Fibroblast of villous mesenchyme (primary cell): ENCODE data around the gene HLA-DMA. TPM values are rescaled to one million over a fixed set of nuclear protein-coding genes. Genes with fewer than 3 reads are reported as not detected.

ENCODE experiments used
- DNase-seq: peaks from one replicate; pipeline ENCODE4 v3.0.0-alpha.2; 2010; ENCODE audit warnings: low read depth
- H3K4me3 ChIP-seq: 2 replicates; pipeline ENCODE4 v1.5.1; 2011; ENCODE audit warnings: low read depth, mild to moderate bottlenecking, low read length
- total RNA-seq: library from RNA; depleted of rRNA; stranded (reverse); fragments of >200 nt; gene quantifications from 2 replicates; pipeline ENCODE4 v1.2.3, GENCODE V29; 2012
- TF ChIP-seq, protein P1 (sequence below): IDR thresholded peaks from 2 replicates; pipeline ENCODE4 v1.5.1; 2012; ENCODE audit warnings: low read depth, mild to moderate bottlenecking, low read length; ENCODE audit not compliant: insufficient read depth

The HLA-DMA gene
- total RNA-seq, 1 donor, result 3.5 TPM

DNA sequence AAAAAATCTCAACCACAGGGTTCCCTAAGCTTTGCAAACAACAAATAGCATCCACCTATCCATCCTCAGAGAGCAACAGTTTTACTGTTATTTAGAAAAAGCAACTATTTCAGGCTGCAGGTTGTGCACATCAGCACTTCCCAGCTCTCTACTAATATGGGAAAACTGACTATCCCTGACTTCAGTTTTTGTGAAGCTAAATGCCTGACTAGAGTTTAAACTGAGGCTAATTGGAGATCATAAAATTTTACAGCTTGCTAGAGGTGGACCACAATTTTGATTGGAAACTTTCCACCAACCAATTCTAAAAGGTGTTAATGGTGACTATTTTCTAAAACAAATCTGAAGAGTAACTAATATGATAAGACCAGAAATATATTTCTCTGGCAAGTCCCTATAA is 48.9 kb downstream of the HLA-DMA start:
- no peak for DNase-seq
- TF ChIP-seq, protein P1, sequence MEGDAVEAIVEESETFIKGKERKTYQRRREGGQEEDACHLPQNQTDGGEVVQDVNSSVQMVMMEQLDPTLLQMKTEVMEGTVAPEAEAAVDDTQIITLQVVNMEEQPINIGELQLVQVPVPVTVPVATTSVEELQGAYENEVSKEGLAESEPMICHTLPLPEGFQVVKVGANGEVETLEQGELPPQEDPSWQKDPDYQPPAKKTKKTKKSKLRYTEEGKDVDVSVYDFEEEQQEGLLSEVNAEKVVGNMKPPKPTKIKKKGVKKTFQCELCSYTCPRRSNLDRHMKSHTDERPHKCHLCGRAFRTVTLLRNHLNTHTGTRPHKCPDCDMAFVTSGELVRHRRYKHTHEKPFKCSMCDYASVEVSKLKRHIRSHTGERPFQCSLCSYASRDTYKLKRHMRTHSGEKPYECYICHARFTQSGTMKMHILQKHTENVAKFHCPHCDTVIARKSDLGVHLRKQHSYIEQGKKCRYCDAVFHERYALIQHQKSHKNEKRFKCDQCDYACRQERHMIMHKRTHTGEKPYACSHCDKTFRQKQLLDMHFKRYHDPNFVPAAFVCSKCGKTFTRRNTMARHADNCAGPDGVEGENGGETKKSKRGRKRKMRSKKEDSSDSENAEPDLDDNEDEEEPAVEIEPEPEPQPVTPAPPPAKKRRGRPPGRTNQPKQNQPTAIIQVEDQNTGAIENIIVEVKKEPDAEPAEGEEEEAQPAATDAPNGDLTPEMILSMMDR, result no peak
- no peak overlapping the region for H3K4me3 ChIP-seq

Other genes with a start within 250 kb of the HLA-DMA start
- gene HLA-DQA2, start 211.7 kb downstream of the HLA-DMA start, total RNA-seq, result not detected in 2 replicates
- not detected in 2 replicates for gene HLA-DQB2, start 189.6 kb downstream of the HLA-DMA start, total RNA-seq
- 0.32 and 0.43 TPM in 2 replicates for gene HLA-DOB, start 136.1 kb downstream of the HLA-DMA start, total RNA-seq
- 20.6 and 33.7 TPM in 2 replicates for gene TAP2, start 114.4 kb downstream of the HLA-DMA start, total RNA-seq
- gene PSMB8, start 109.0 kb downstream of the HLA-DMA start, total RNA-seq, result 72.5 and 78.2 TPM in 2 replicates
- gene TAP1, start 99.4 kb downstream of the HLA-DMA start, total RNA-seq, result 70.5 and 122 TPM in 2 replicates
- 34.8 and 59.6 TPM in 2 replicates for gene PSMB9, start 98.9 kb downstream of the HLA-DMA start, total RNA-seq
- 1.7 TPM in 1 of 2 replicates, not detected in the other for gene HLA-DMB, start 12.1 kb downstream of the HLA-DMA start, total RNA-seq
- 126 and 146 TPM in 2 replicates for gene BRD2, start 15.5 kb upstream of the HLA-DMA start, total RNA-seq
- not detected in 2 replicates for gene HLA-DOA, start 56.5 kb upstream of the HLA-DMA start, total RNA-seq
- 0.43 and 0.97 TPM in 2 replicates for gene HLA-DPA1, start 120.6 kb upstream of the HLA-DMA start, total RNA-seq
- 5.5 and 9.1 TPM in 2 replicates for gene HLA-DPB1, start 122.9 kb upstream of the HLA-DMA start, total RNA-seq
- under 0.01 and 0.32 TPM in 2 replicates for gene COL11A2, start 239.4 kb upstream of the HLA-DMA start, total RNA-seq
- 16.8 and 22.5 TPM in 2 replicates for gene RXRB, start 247.6 kb upstream of the HLA-DMA start, total RNA-seq
- 142 and 143 TPM in 2 replicates for gene SLC39A7, start 247.8 kb upstream of the HLA-DMA start, total RNA-seq